ENCODE measurements around the gene PLEKHH1. TPM values are rescaled to one million over a fixed set of nuclear protein-coding genes. Genes with fewer than 3 reads are reported as not detected.
A peak's percentile ranks its signal among the peaks of the same experiment; 100 is the strongest.

The PLEKHH1 gene
- total RNA-seq, 2 experiments from 2014 or later, result 2.4 to 3.3 TPM

DNA sequence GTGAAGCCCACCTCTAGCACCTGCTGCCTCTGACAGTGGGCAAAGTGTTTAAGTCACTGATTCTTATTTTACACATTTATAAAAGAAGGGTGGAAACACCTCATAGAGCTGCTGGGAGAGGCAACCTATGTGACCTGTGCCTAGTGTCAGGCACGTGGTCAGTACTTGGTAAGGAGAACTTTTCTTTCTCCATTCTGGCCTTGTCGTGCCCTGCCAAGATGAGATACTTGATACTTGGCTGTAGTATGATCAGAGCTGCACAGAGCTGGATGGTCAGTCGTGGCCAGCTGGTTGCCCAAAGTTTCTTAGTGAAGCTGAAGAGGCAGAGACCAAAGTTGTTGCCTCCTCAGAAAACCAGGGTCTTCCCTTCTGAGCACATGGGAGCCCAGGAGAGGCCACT is 24.6 kb downstream of the PLEKHH1 start:
- H3K4me1 Mint-ChIP-seq, result peaks cover 1% of the 10 kb centered on the region
- no peaks in the 10 kb centered on the region for H3K27me3 Mint-ChIP-seq
- no peak overlapping the region for H3K4me3 Mint-ChIP-seq
- DNase-seq, result no peak
- no peak overlapping the region for H3K27ac Mint-ChIP-seq
- H3K36me3 Mint-ChIP-seq, result no peaks in the 10 kb centered on the region
- H3K9me3 Mint-ChIP-seq, result no peaks in the 10 kb centered on the region

DNA sequence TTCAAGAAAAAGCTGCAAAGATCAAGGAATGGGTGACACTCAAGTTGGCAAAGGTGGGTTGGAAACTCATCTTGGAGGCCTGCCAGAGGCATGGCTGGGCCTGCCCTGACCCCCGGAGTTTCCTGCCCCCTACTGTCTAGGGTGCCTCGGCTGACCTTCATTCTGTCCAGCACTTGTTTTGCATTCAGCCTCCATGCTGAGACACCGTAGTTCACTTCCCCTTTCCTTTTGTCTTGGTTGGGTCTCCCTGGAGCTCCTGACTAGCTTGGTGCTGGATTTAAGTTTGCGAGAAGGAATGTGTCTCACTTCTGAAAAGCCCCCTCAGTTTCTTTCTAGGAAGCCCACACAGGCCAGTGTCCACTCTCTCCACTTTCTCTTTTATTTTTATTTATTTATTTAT is 26.5 kb downstream of the PLEKHH1 start:
- H3K4me3 Mint-ChIP-seq, result no peak overlapping the region
- H3K27ac Mint-ChIP-seq, result no peak overlapping the region
- peaks cover 1% of the 10 kb centered on the region for H3K4me1 Mint-ChIP-seq
- no peaks in the 10 kb centered on the region for H3K27me3 Mint-ChIP-seq
- H3K36me3 Mint-ChIP-seq, result no peaks in the 10 kb centered on the region
- H3K9me3 Mint-ChIP-seq, result no peaks in the 10 kb centered on the region
- DNase-seq, result no peak

DNA sequence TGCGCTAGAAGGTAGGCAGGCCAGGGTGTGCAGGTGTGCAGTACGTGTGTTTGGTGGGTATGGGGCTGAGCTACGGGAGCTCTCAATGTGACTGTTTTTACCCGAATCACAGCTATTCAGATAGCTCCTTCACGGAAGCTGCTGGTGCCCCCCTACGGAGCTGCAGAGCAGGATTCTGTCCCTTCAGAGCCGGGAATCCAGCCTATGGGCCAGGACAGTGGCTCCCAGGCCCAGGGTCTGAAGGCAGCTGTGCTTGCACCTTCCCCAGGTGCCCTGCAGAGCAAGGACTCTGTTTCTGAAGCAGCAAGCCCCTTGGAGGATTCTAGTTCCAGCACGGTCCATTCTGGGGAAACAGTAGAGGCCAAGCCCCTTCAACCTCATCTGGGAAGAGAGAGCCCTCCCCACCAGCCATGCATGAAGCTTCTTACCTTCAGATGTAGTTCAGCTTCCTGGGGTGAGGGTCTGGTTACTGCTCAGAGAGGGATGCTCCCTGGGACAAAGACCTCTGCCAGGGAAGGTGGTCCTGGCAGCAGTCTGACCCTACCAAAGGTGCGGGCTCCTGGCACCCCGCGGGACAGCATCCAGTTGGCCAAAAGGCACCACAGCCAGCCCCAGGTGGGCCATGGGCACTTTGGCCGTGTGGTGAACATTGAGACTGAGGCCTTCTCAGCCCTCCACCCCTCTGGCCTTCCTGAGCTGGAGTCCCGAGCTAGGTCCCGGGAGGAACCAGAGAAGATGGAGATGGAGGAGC is 29.1 kb downstream of the PLEKHH1 start:
- no peaks in the 10 kb centered on the region for H3K9me3 Mint-ChIP-seq
- no peaks in the 10 kb centered on the region for H3K4me1 Mint-ChIP-seq
- DNase-seq, result no peak
- H3K27me3 Mint-ChIP-seq, result no peaks in the 10 kb centered on the region
- no peak overlapping the region for H3K27ac Mint-ChIP-seq
- no peak overlapping the region for H3K4me3 Mint-ChIP-seq
- H3K36me3 Mint-ChIP-seq, result no peaks in the 10 kb centered on the region

DNA sequence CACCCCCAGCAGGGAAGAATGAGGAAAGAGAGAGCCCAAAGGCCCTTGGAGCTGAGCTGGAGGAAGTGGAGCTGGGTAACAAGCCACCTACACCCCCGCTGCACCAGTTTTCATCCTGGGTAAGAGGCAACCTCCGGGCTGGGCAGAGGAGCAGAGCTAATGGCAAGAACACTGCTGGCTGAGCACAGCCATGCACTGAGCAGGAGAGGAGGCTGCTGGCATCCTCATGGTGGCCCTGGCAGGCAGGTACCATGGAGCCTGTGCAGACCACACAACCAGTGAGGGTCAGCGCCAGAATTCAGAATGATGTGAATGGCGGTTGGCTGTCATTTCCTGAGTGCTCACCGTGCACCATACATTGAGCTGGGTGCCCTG is 29.7 kb downstream of the PLEKHH1 start:
- H3K4me3 Mint-ChIP-seq, result no peak overlapping the region

DNA sequence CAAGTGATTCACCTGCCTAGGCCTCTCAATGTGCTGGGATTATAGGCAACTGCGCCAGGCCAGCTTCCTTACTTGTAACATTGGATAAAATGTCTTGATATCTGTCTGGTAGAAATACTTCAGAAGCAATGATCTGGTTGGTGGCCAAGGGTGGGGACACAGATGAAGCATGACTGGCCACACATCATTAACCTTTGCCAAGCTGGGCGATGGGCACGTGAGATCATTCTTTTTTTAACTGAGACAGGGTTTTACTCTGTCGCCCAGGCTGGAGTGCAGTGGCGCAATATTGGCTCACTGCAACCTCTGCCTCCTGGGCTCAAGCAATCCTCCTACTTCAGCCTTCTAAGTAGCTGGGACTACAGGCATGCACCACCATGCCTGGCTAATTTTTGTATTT is 31.1 kb downstream of the PLEKHH1 start:
- Mint-ChIP-seq H3K9me3 (no peaks in the 10 kb centered on the region), H3K4me3 (no peak overlapping the region), H3K27me3 (no peaks in the 10 kb centered on the region), H3K36me3 (no peaks in the 10 kb centered on the region), H3K27ac (no peak overlapping the region), H3K4me1 (no peaks in the 10 kb centered on the region)
- no peak for DNase-seq

More for the DNA sequence above, 29.7 kb downstream of the PLEKHH1 start:
- no peaks in the 10 kb centered on the region for H3K27me3 Mint-ChIP-seq
- no peak for DNase-seq
- H3K9me3 Mint-ChIP-seq, result no peaks in the 10 kb centered on the region
- H3K4me1 Mint-ChIP-seq, result no peaks in the 10 kb centered on the region
- no peaks in the 10 kb centered on the region for H3K36me3 Mint-ChIP-seq
- H3K27ac Mint-ChIP-seq, result no peak overlapping the region

DNA sequence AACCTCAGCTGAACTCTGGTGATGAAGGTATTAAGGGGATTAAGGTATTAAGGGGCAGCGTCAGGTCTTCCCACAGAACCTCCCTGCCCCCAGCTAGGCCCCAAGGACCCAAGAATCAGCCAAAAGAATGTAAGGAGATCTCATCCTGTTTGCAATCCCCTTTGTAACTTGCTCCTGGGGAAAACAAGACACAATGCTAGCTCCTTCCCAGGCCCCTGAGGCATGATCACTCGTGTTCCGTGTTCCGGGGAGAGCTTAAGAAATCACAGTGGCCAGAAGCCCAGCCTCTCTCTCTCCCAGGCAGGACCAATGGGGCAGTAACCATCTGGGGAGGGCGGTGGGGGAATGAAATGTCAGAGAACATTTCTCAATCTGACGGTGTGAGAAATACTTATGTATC is 33.8 kb downstream of the PLEKHH1 start:
- no peaks in the 10 kb centered on the region for H3K27me3 Mint-ChIP-seq
- no peaks in the 10 kb centered on the region for H3K36me3 Mint-ChIP-seq
- DNase-seq, result no peak
- H3K27ac Mint-ChIP-seq, result no peak overlapping the region
- H3K4me3 Mint-ChIP-seq, result no peak overlapping the region
- H3K9me3 Mint-ChIP-seq, result no peaks in the 10 kb centered on the region
- peaks cover 3% of the 10 kb centered on the region for H3K4me1 Mint-ChIP-seq

DNA sequence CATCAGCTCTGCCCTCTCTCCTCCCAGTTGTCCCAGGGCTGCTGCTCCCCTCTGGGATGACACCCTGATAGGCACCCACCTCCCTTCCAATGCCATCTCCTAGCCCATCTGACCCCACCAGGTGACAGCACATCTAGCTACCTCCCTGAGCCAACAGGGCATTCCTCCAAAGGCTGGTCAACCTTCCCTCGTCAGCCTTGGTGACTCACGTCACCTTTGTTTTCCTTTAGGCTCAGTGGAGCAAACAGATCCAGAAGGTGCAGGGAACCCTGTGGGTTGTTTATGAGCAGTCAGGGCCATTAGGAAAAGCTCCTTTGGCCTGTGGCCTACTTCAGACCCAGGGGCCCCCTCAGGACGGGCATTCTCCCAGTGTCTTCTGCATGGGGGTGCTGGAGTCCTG is 34.6 kb downstream of the PLEKHH1 start:
- Mint-ChIP-seq H3K4me3 (no peak overlapping the region), H3K27ac (no peak overlapping the region), H3K27me3 (no peaks in the 10 kb centered on the region), H3K9me3 (no peaks in the 10 kb centered on the region), H3K4me1 (peaks cover 3% of the 10 kb centered on the region), H3K36me3 (no peaks in the 10 kb centered on the region)
- no peak for DNase-seq

DNA sequence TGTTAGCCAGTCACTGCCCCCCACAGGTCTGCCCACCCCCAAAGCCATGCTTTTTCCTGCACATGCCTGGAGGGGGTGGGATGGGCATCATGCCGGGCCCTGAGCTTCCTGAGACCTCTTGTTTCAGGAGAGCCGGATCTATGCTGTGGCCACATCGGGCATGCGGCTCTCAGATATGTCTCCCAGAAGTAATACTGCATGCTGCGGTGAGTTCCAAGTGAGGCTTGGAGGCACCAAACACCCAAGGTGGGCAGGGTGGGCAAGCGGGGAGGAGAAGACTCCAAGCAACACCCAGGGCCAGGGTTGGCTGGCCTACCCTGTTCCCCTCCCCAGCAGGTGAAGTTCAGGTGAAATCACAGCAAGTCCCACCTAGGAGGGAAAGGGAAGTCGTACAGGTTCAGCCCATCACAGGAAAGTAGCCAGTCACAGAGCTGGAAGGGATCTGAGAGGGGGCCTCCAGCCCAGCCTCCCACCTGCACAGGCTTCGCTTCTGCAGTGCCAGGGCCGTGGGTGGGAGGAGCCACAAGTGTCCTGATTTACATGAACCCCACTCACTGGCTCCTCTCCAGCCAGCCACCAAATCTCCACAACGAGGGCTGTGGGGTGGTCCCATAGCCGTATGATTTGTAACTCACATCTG is 36.0 kb downstream of the PLEKHH1 start:
- no peak for DNase-seq
- Mint-ChIP-seq H3K9me3 (no peaks in the 10 kb centered on the region), H3K27me3 (no peaks in the 10 kb centered on the region), H3K4me3 (no peak overlapping the region), H3K27ac (no peak overlapping the region), H3K36me3 (no peaks in the 10 kb centered on the region), H3K4me1 (peaks cover 3% of the 10 kb centered on the region)

DNA sequence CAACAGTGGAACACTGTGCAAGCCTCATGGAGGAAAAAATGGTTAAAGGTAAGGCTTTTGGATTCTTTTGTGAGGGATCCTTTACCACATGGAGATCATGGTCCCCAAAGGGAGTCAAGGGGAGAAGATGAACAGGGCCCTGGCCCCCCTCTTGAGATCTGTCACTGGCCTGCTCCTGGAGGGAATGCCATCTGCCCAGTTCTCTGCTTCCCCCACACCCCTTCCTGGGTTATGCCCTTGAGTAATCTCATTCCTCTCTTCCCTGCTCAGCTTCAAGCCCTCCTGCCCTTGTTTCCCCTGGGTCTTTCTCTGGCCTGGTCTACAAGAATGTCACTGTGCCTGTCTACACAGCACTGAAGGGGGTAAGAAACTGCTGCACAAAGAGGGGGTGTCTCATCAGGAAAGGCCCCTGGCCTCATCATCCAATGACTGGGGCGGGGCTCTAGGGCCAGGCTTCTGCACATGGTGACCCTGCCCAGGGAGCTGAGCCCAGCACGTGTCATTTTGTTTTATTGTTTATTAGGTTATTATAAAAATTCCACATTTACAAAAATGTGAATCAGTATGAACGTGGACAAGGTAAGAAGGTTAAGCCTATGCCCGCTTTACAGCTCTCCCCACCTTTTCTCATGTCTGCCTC is 36.7 kb downstream of the PLEKHH1 start:
- DNase-seq, result no peak
- no peak overlapping the region for H3K27ac Mint-ChIP-seq
- no peaks in the 10 kb centered on the region for H3K27me3 Mint-ChIP-seq
- H3K9me3 Mint-ChIP-seq, result no peaks in the 10 kb centered on the region
- H3K36me3 Mint-ChIP-seq, result no peaks in the 10 kb centered on the region
- no peak overlapping the region for H3K4me3 Mint-ChIP-seq
- peaks cover 3% of the 10 kb centered on the region for H3K4me1 Mint-ChIP-seq

DNA sequence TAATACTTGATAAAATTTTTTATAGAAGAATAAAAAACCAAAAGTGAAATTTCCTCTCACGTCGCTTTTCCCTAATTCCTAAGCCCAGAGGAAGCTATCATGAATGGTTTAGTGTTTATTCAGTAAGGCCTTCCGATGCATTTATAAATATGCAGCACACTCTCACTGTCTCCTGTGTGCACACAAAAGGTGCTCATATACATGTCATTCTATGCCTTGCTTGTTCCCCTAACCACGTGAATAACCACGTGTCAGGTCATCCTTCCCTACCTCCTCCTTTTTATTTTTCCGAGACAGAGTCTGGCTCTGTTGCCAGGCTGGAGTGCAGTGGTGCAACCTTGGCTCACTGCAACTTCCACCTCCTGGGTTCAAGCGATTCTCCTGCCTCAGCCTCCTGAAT is 37.4 kb downstream of the PLEKHH1 start:
- Mint-ChIP-seq H3K27me3 (no peaks in the 10 kb centered on the region), H3K36me3 (no peaks in the 10 kb centered on the region), H3K4me3 (no peak overlapping the region), H3K4me1 (peaks cover 3% of the 10 kb centered on the region), H3K27ac (no peak overlapping the region), H3K9me3 (no peaks in the 10 kb centered on the region)
- no peak for DNase-seq

DNA sequence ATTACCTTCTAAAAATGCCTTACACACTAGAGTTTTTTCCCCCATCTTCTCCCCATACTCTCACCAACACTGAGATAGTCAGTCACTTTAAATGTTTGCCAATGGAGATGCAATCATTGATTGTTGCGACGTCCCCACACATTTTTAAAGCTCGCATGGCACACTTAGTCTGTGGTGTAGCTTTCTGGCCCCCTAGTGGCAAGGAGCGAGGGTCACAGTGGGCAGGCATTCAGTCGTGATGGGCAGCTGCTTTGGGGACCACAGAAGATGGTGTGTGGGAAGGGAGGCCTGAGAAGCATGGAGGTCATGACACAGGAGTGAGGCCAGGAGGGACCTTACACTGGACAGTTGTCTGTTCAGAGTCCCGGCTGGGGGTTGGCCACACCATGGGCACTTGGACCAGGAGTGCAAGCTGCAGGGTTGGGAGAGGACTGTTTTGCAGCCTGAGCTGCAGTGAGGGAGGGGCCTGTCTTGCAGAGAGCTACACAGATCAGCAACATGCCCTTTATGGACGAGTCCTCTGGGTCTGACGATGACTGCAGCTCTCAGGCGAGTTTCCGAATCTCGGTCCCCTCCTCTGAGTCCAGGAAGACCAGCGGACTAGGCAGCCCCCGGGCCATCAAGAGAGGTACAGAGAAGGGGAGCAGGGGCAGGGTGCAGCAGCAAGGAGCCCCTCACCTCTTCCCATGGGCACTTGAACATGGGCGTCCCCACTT is 38.3 kb downstream of the PLEKHH1 start:
- DNase-seq, result peak; percentile 64
- Mint-ChIP-seq H3K36me3 (no peaks in the 10 kb centered on the region), H3K27me3 (no peaks in the 10 kb centered on the region), H3K27ac (no peak overlapping the region), H3K4me3 (no peak overlapping the region), H3K4me1 (peaks cover 3% of the 10 kb centered on the region), H3K9me3 (no peaks in the 10 kb centered on the region)

DNA sequence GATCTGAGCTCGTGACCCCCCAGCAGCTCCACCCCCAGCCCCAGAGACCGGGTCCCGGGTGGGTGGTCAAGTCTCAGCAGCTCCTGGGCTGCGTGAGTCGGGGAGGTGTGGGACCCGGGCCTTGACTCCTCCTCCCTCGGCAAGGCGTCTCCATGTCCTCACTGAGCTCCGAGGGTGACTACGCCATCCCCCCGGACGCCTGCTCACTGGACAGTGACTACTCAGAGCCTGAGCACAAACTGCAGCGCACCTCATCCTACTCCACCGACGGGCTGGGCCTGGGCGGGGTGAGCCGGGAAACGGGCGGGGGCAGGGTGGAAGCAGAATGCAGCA is 38.9 kb downstream of the PLEKHH1 start:
- no peak for DNase-seq
- Mint-ChIP-seq H3K36me3 (no peaks in the 10 kb centered on the region), H3K27ac (no peak overlapping the region), H3K27me3 (no peaks in the 10 kb centered on the region), H3K9me3 (no peaks in the 10 kb centered on the region), H3K4me1 (peaks cover 3% of the 10 kb centered on the region), H3K4me3 (no peak overlapping the region)

DNA sequence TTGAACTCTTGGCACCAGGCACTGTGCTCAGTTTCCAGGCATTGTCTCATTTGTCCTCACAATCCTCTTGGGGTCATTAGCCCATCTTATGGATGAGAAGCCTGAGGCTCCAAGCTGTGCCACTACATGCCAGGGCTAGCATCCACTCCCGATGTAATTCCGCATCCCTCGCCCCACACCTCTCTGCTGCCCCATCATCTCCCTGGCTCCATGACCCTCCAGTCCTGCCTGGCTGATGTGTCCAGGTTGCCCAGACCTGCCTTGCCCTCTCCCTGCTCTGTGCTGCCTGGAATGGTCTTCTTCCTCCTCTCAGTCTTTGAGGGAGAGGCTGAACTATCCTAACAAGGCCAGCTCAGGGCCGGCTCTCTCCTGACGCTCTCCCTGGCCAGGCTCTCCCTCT is 39.5 kb downstream of the PLEKHH1 start:
- Mint-ChIP-seq H3K27ac (no peak overlapping the region), H3K27me3 (no peaks in the 10 kb centered on the region), H3K9me3 (no peaks in the 10 kb centered on the region), H3K36me3 (no peaks in the 10 kb centered on the region), H3K4me1 (peaks cover 3% of the 10 kb centered on the region), H3K4me3 (no peak overlapping the region)
- no peak for DNase-seq

DNA sequence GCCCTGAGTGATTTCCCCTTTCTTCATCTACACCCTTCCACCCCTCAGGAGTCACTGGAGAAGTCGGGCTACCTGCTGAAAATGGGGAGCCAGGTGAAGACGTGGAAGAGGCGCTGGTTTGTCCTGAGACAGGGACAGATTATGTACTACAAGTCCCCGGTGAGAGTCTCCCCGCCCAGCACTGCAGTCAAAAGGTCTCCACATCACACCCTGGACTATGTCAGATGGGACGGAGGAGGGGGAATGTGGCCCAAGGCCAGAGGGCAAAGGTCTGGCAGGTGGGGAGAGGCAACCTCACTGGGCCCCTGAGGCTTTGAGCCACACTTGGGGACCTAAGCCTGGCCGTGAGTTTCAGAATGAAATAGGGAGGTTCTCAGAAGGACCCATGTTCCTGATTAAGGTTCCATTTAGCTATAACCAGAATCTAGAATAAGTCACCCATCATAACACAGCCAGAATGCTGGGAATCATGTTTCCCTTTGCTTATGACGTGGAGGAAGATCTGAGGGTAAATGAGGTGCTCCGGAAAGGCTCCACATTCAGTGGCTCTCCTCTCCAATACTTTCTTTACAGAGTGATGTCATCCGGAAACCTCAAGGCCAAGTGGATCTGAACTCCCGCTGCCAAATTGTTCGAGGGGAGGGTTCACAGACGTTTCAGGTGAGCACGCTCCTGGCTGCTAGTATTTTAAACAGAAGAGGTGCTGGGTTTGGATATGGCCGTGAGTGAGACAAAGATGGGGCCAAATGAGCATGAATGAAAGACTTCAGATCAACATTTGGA is 40.3 kb downstream of the PLEKHH1 start:
- Mint-ChIP-seq H3K27ac (no peak overlapping the region), H3K36me3 (no peaks in the 10 kb centered on the region), H3K9me3 (no peaks in the 10 kb centered on the region), H3K4me1 (peaks cover 3% of the 10 kb centered on the region), H3K27me3 (no peaks in the 10 kb centered on the region), H3K4me3 (no peak overlapping the region)
- no peak for DNase-seq

DNA sequence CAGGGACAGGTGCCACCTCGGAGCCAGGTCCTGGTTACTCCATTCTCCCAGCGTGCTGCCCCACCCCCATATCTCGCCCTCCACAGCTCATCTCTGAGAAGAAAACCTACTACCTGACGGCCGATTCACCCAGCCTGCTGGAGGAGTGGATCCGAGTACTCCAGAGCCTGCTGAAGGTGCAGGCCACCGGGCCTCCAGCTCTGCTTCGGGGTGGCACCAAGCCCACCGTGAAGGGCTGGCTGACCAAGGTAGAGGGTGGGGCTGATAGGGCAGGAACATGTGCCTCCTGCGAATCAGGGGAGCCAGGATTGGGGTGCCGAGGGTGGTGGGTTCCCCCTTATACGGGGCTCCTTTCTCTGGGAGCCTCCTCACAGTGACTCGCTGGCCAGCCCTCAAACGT is 41.1 kb downstream of the PLEKHH1 start:
- Mint-ChIP-seq H3K36me3 (no peaks in the 10 kb centered on the region), H3K27ac (no peak overlapping the region), H3K4me3 (no peak overlapping the region), H3K27me3 (no peaks in the 10 kb centered on the region), H3K9me3 (no peaks in the 10 kb centered on the region), H3K4me1 (peaks cover 3% of the 10 kb centered on the region)
- no peak for DNase-seq
